ENCODE measurements around the gene S100A7.

The S100A7 gene

GRCh38 chr1:153487707-153488106, 27.3 kb upstream of the S100A7 start:
- no peak overlapping the region for H3K4me3 ChIP-seq (ENCODE audit: low read depth, low read length)
- no peak for TF ChIP-seq CTCF (IDR thresholded peaks at IDR 0.05; ENCODE audit: low read depth, low read length)

GRCh38 chr1:153485863-153486262, 25.4 kb upstream of the S100A7 start:
- no peak overlapping the region for H3K4me3 ChIP-seq (ENCODE audit: low read depth, low read length)
- no peak for TF ChIP-seq CTCF (IDR thresholded peaks at IDR 0.05; ENCODE audit: low read depth, low read length)

DNA sequence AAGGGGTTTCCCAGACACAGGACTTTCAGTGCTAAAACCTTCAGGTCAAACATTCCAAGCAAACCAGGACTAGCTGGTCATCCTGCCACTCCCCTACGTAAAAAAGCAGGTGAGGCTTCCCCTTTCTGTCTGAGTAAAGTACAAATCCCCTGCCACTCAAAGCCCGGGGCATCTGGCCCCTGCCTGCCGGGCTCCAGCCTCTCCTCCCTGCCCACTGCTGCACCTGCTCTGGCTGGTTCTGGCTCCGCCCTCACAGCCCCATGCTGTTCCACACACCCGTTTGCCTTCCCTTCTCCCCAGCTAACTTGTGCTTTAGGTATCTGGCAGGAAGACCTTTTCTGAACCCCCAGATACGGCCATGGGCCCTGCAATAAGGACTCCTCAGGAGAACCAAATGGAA, 23.3 kb upstream of the S100A7 start:
- H3K4me3 ChIP-seq (ENCODE audit: low read depth, low read length) = no peak overlapping the region
- TF ChIP-seq CTCF (IDR thresholded peaks at IDR 0.05; ENCODE audit: low read depth, low read length) = no peak

GRCh38 chr1:153481124-153481523, 20.7 kb upstream of the S100A7 start:
- no peak overlapping the region for H3K4me3 ChIP-seq (ENCODE audit: low read depth, low read length)
- no peak for TF ChIP-seq CTCF (IDR thresholded peaks at IDR 0.05; ENCODE audit: low read depth, low read length)

GRCh38 chr1:153478692-153479618, 18.5 kb upstream of the S100A7 start:
- H3K4me3 ChIP-seq (ENCODE audit: low read depth, low read length) = no peak overlapping the region
- no peak for TF ChIP-seq CTCF (IDR thresholded peaks at IDR 0.05; ENCODE audit: low read depth, low read length)

DNA sequence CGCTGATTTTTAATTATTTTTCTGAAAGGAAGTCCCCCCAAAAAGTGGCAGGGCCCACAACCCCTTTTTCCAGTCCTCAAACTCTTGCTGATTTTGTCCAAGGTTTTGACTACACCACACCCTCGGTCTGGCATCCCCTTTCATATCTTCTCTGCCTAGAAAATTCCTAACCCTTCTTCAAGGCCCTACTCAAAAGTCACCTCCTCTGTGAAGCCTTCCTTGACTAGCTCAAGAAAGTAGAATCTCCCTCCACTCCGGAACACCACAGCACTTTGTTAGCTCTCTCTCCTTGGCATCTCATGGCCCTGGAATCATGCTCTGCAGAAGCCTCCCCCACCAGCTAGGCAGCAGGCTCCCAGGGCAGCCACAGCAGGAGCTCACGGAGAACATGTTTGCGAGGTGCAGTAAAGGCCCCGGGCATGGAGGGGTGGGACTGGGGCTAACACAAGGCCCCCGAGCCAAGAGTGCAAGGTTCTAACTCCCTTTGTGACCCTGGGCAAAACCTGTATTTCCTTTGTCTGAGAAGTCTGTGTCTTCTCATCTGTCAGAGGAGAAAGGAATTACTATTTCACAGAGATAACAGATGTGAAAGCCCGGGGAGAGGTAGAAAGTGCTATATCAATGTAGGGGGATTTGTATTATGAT, 17.7 kb upstream of the S100A7 start:
- no peak for TF ChIP-seq CTCF (IDR thresholded peaks at IDR 0.05; ENCODE audit: low read depth, low read length)
- no peak overlapping the region for H3K4me3 ChIP-seq (ENCODE audit: low read depth, low read length)

GRCh38 chr1:153476491-153477093, 16.1 kb upstream of the S100A7 start:
- no peak for TF ChIP-seq CTCF (IDR thresholded peaks at IDR 0.05; ENCODE audit: low read depth, low read length)
- no peak overlapping the region for H3K4me3 ChIP-seq (ENCODE audit: low read depth, low read length)
